DND-41 (cell line): ENCODE measurements around the gene CALML3.

Source experiments
- ATAC-seq: fragments of 200-7000 bp; cut with Tn5 transposase; 3 replicates; pipeline ENCODE4 v1.9.1; 2021; ENCODE audit warnings: low read depth; ENCODE audit not compliant: insufficient read depth
- DNase-seq: peaks from one replicate; pipeline ENCODE4 v3.0.0-alpha.2; 2020
- H2AFZ ChIP-seq: 2 replicates; pipeline ENCODE4 v1.6.0; 2012; ENCODE audit warnings: low read depth, low read length
- H3K27ac ChIP-seq: 2 replicates; pipeline ENCODE4 v1.5.1; 2012; ENCODE audit warnings: low read length, inconsistent platforms
- H3K27me3 ChIP-seq: fragments of 200-600 bp; sonication (generic); 2 replicates; pipeline ENCODE4 v1.6.0; 2012; ENCODE audit warnings: low read length, mild to moderate bottlenecking, inconsistent platforms; ENCODE audit not compliant: insufficient read depth, poor library complexity
- H3K36me3 ChIP-seq: 2 replicates; pipeline ENCODE4 v1.5.1; 2012; ENCODE audit warnings: low read length, inconsistent platforms; ENCODE audit not compliant: insufficient read depth
- H3K4me1 ChIP-seq: 2 replicates; pipeline ENCODE4 v1.5.1; 2012; ENCODE audit warnings: mild to moderate bottlenecking, low read length; ENCODE audit not compliant: insufficient read depth
- H3K4me2 ChIP-seq: 2 replicates; pipeline ENCODE4 v1.6.0; 2012; ENCODE audit warnings: mild to moderate bottlenecking, moderate library complexity, low read length, inconsistent platforms; ENCODE audit not compliant: insufficient read depth
- H3K4me3 ChIP-seq, 2 experiments: fragments of 200-600 bp in 1 of 2; shearing (Covaris generic) in 1 of 2; 2 replicates each; pipeline ENCODE4 v1.5.1; 2012 to 2016; ENCODE audit warnings: inconsistent platforms in 2 of 2, low read length in 2 of 2, mild to moderate bottlenecking in 2 of 2, low read depth in 1 of 2, moderate library complexity in 1 of 2
- H3K79me2 ChIP-seq: 2 replicates; pipeline ENCODE4 v1.6.0; 2012; ENCODE audit warnings: low read length, inconsistent platforms; ENCODE audit not compliant: insufficient read depth
- H3K9ac ChIP-seq: 2 replicates; pipeline ENCODE4 v1.6.0; 2012; ENCODE audit warnings: low read depth, mild to moderate bottlenecking, inconsistent platforms, low read length, moderate library complexity
- H3K9me3 ChIP-seq: 2 replicates; pipeline ENCODE4 v1.5.1; 2012; ENCODE audit warnings: low read length, moderate library complexity, mild to moderate bottlenecking, inconsistent platforms; ENCODE audit not compliant: insufficient read depth, severe bottlenecking
- H4K20me1 ChIP-seq: 2 replicates; pipeline ENCODE4 v1.6.0; 2012; ENCODE audit warnings: low read length; ENCODE audit not compliant: insufficient read depth
- EZH2 ChIP-seq: IDR thresholded peaks from 3 replicates; pipeline ENCODE4 v1.6.1; 2012; ENCODE audit warnings: borderline replicate concordance, low read depth, mild to moderate bottlenecking, moderate library complexity, low read length, inconsistent platforms; ENCODE audit not compliant: severe bottlenecking
- TF ChIP-seq, protein P1 (sequence below): IDR thresholded peaks from 2 replicates; pipeline ENCODE4 v1.5.1; 2012; ENCODE audit warnings: borderline replicate concordance, low read length, moderate library complexity, mild to moderate bottlenecking; ENCODE audit not compliant: poor library complexity, severe bottlenecking; ENCODE audit errors: extremely low read depth

The CALML3 gene

DNA sequence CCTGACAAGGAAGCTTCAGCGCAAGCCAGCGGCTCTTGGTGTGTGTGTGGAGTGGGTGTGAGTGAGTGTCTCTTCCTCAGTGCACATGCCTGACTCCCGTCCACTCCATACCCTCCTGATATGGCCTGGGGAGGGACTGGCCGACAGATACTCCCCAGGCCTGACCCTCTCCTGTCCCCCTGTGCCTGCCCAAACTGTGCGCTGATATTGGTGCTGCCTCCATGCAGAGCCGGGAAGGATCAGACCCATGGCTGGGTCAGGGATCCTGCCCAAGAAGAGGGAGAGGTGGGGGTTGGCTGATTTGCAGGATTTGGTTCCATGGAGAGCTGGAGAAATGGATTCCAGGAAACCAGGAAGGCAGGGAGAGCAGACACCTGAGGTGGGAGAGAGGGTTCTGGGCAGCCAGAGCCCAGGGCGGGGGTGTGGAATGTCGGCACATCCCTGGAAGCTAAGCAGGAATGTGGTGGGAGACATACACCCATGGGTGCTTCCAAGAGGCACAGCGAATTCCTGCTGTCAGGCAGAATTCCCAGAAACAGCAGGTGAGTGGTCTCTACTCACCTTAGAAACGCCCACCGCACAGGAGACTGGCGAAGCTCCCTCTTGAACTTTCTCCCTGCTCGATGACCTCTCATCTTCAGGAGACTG is 31.7 kb upstream of the CALML3 start:
- H3K79me2 ChIP-seq = no peaks in the 10 kb centered on the region
- TF ChIP-seq, protein P1, sequence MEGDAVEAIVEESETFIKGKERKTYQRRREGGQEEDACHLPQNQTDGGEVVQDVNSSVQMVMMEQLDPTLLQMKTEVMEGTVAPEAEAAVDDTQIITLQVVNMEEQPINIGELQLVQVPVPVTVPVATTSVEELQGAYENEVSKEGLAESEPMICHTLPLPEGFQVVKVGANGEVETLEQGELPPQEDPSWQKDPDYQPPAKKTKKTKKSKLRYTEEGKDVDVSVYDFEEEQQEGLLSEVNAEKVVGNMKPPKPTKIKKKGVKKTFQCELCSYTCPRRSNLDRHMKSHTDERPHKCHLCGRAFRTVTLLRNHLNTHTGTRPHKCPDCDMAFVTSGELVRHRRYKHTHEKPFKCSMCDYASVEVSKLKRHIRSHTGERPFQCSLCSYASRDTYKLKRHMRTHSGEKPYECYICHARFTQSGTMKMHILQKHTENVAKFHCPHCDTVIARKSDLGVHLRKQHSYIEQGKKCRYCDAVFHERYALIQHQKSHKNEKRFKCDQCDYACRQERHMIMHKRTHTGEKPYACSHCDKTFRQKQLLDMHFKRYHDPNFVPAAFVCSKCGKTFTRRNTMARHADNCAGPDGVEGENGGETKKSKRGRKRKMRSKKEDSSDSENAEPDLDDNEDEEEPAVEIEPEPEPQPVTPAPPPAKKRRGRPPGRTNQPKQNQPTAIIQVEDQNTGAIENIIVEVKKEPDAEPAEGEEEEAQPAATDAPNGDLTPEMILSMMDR = no peak
- no peak for TF ChIP-seq EZH2
- ATAC-seq = no peak
- H3K4me3 ChIP-seq = no peak overlapping the region
- no peak overlapping the region for H3K27ac ChIP-seq
- no peak overlapping the region for H3K4me2 ChIP-seq
- H3K9me3 ChIP-seq = no peaks in the 10 kb centered on the region
- H4K20me1 ChIP-seq = no peaks in the 10 kb centered on the region
- H3K9ac ChIP-seq = no peak overlapping the region
- DNase-seq = no peak
- no peaks in the 10 kb centered on the region for H3K27me3 ChIP-seq
- no peak overlapping the region for H2AFZ ChIP-seq
- H3K4me1 ChIP-seq = no peaks in the 10 kb centered on the region
- no peaks in the 10 kb centered on the region for H3K36me3 ChIP-seq

DNA sequence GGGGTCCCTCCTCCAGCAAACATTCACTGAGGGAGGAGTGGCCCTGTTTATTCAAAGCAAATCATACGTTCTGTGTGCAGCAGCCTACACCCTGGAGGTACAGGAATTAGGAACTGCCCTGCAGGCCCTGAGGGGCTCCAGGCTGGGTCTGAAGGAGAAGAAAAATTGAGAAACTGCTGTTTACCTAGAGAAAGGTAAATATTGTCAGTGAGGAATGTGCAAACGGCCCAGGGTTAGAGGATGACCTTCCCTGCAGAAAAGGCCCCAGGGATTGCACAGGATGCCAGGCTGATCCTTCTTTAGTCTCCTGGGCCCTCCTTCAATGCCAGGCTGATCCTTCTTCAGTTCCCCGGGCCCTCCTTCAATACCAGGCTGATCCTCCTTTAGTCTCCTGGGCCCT is 31.1 kb upstream of the CALML3 start:
- H3K9me3 ChIP-seq = no peaks in the 10 kb centered on the region
- H3K27me3 ChIP-seq = no peaks in the 10 kb centered on the region
- H3K4me2 ChIP-seq = no peak overlapping the region
- TF ChIP-seq EZH2 = no peak
- TF ChIP-seq, protein P1 = no peak
- H3K4me3 ChIP-seq = no peak overlapping the region
- H3K79me2 ChIP-seq = no peaks in the 10 kb centered on the region
- no peaks in the 10 kb centered on the region for H3K4me1 ChIP-seq
- no peak overlapping the region for H2AFZ ChIP-seq
- H4K20me1 ChIP-seq = no peaks in the 10 kb centered on the region
- H3K27ac ChIP-seq = no peak overlapping the region
- no peak for DNase-seq
- no peaks in the 10 kb centered on the region for H3K36me3 ChIP-seq
- no peak overlapping the region for H3K9ac ChIP-seq
- no peak for ATAC-seq

DNA sequence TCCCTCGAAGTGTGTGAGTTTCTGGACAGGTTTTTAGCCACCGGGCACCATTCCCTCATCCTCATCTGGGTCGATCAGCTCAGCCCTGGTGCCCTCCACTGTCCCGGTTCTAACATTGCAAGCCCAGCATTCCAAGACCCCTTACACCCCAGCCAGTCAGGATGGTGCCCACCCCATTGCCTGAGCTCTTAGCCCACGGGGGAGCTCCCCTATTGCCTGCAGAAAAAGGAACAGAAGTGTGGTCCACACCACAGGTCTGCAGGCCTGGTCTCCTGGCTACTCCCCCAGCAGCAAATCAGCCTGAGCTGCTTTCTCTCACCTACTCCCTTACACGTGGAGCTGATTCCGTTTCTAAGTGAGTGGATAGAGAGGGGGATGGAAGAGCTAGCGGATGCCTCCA is 30.1 kb upstream of the CALML3 start:
- Histone ChIP-seq H3K27me3 (no peaks in the 10 kb centered on the region), H3K9ac (no peak overlapping the region), H3K27ac (no peak overlapping the region), H3K9me3 (no peaks in the 10 kb centered on the region), H2AFZ (no peak overlapping the region), H4K20me1 (no peaks in the 10 kb centered on the region), H3K4me2 (no peak overlapping the region), H3K79me2 (no peaks in the 10 kb centered on the region), H3K4me1 (no peaks in the 10 kb centered on the region), H3K36me3 (no peaks in the 10 kb centered on the region), H3K4me3 (no peak overlapping the region)
- no peak for TF ChIP-seq EZH2
- TF ChIP-seq, protein P1 = no peak
- DNase-seq (no peak), ATAC-seq (no peak)
